Measurements from ENCODE around the gene ANXA9. TPM values are rescaled to one million over a fixed set of nuclear protein-coding genes. Genes with fewer than 3 reads are reported as not detected.

ANXA9 gene
- total and polyA plus RNA-seq, 2 donors (not counting 1 experiment from before 2014, with no cell fraction given), result 0.07 to 0.62 TPM

- ATAC-seq (ENCODE audit: low read depth) (no peak), DNase-seq (no peak)
- ChIA-PET POLR2A (no interaction called here), CTCF (interaction anchor here (0.7 to 1.8 kb wide), 2 partner anchors 10 to 12 kb away, joined by 3 to 9 read pairs; no protein-coding TSS in a partner anchor)
- no peak overlapping the region for H3K27ac ChIP-seq (ENCODE audit: low read length in 2 of 2)
- intact Hi-C loops (cut with micrococcal nuclease), result no loop called here
- Mint-ChIP-seq H3K4me3 (no peak overlapping the region), H3K4me1 (peaks cover 35% of the 10 kb centered on the region), H3K27ac (peak overlapping the region; percentile 20), H3K27me3 (no peaks in the 10 kb centered on the region), H3K9me3 (ENCODE audit: insufficient read depth) (no peaks in the 10 kb centered on the region)
- H3K4me1 ChIP-seq (ENCODE audit: control insufficient read depth in 2 of 2, insufficient read depth in 2 of 2, low read length in 2 of 2), result peaks cover 23 to 31% of the 10 kb centered on the region in 2 donors
- no peak overlapping the region for H3K9ac ChIP-seq (ENCODE audit: low read length)
- no peak overlapping the region for H3K4me3 ChIP-seq (ENCODE audit: control extremely low read depth in 1 of 5, extremely low read depth in 1 of 5, insufficient read depth in 1 of 5, low read depth in 2 of 5, low read length in 4 of 5)
- H2AFZ ChIP-seq (ENCODE audit: insufficient read depth, low read depth, low read length, poor library complexity, severe bottlenecking), result no peak overlapping the region
- TF ChIP-seq CTCF (IDR thresholded peaks at IDR 0.05) (no peak), EZH2 (IDR thresholded peaks at IDR 0.05; ENCODE audit: borderline replicate concordance, insufficient read depth, low read depth, low read length, poor library complexity, severe bottlenecking) (no peak)
- H3K27me3 ChIP-seq (replicated peaks in 1 of 4; ENCODE audit: control extremely low read depth in 1 of 4, control insufficient read depth in 3 of 4, insufficient read depth in 4 of 4, low read length in 3 of 4), result no peaks in the 10 kb centered on the region
- H3K4me2 ChIP-seq (replicated peaks; ENCODE audit: low read depth, low read length, poor library complexity, severe bottlenecking), result no peak overlapping the region
- H3K36me3 ChIP-seq (replicated peaks in 1 of 2; ENCODE audit: control extremely low read depth in 1 of 2, control insufficient read depth in 1 of 2, extremely low read depth in 1 of 2, insufficient read depth in 2 of 2, low read length in 1 of 2), result peaks cover 2 to 39% of the 10 kb centered on the region in 2 experiments
- peaks cover 54% of the 10 kb centered on the region for H3K79me2 ChIP-seq (ENCODE audit: control insufficient read depth, insufficient read depth, low read length)
- H3K9me3 ChIP-seq (ENCODE audit: control extremely low read depth in 1 of 3, control insufficient read depth in 2 of 3, insufficient read depth in 1 of 3, low read length in 2 of 3), result no peaks in the 10 kb centered on the region
- 59% methylated on average over 2 of the region's 3 CpGs for WGBS (ENCODE audit: insufficient coverage)
- H4K20me1 ChIP-seq (ENCODE audit: control insufficient read depth, insufficient read depth, low read length, poor library complexity, severe bottlenecking), result peaks cover 56% of the 10 kb centered on the region
These were observed 12.5 kb upstream of the ANXA9 start for GRCh38 chr1:150969626-150970025.

- no peaks in the 10 kb centered on the region for H3K27me3 ChIP-seq (replicated peaks in 1 of 4; ENCODE audit: control extremely low read depth in 1 of 4, control insufficient read depth in 3 of 4, insufficient read depth in 4 of 4, low read length in 3 of 4)
- ChIA-PET CTCF (interaction anchor here (0.6 to 1.8 kb wide), 2 partner anchors 9 to 16 kb away, joined by 8 to 9 read pairs; no protein-coding TSS in a partner anchor), POLR2A (no interaction called here)
- peaks cover 59% of the 10 kb centered on the region for H3K79me2 ChIP-seq (ENCODE audit: control insufficient read depth, insufficient read depth, low read length)
- H3K4me1 ChIP-seq (ENCODE audit: control insufficient read depth in 2 of 2, insufficient read depth in 2 of 2, low read length in 2 of 2), result peaks cover 26 to 37% of the 10 kb centered on the region in 2 donors
- H3K36me3 ChIP-seq (replicated peaks in 1 of 2; ENCODE audit: control extremely low read depth in 1 of 2, control insufficient read depth in 1 of 2, extremely low read depth in 1 of 2, insufficient read depth in 2 of 2, low read length in 1 of 2), result peaks cover 0 to 29% of the 10 kb centered on the region in 2 experiments
- Mint-ChIP-seq H3K27me3 (no peaks in the 10 kb centered on the region), H3K4me1 (peaks cover 36% of the 10 kb centered on the region), H3K4me3 (no peak overlapping the region), H3K9me3 (ENCODE audit: insufficient read depth) (no peaks in the 10 kb centered on the region), H3K27ac (peak overlapping the region; percentile 75)
- no peak overlapping the region for H3K4me3 ChIP-seq (ENCODE audit: control extremely low read depth in 1 of 5, extremely low read depth in 1 of 5, insufficient read depth in 1 of 5, low read depth in 2 of 5, low read length in 4 of 5)
- TF ChIP-seq EZH2 (IDR thresholded peaks at IDR 0.05; ENCODE audit: borderline replicate concordance, insufficient read depth, low read depth, low read length, poor library complexity, severe bottlenecking) (no peak), CTCF (IDR thresholded peaks at IDR 0.05) (no peak)
- H4K20me1 ChIP-seq (ENCODE audit: control insufficient read depth, insufficient read depth, low read length, poor library complexity, severe bottlenecking), result peaks cover 56% of the 10 kb centered on the region
- intact Hi-C loops (cut with micrococcal nuclease), result no loop called here
- ATAC-seq (ENCODE audit: low read depth), result no peak
- H3K9ac ChIP-seq (ENCODE audit: low read length), result no peak overlapping the region
- peak overlapping the region in 1 of 2 donors; percentile 52 for H3K27ac ChIP-seq (ENCODE audit: low read length in 2 of 2)
- H3K9me3 ChIP-seq (ENCODE audit: control extremely low read depth in 1 of 3, control insufficient read depth in 2 of 3, insufficient read depth in 1 of 3, low read length in 2 of 3), result no peaks in the 10 kb centered on the region
- H2AFZ ChIP-seq (ENCODE audit: insufficient read depth, low read depth, low read length, poor library complexity, severe bottlenecking), result no peak overlapping the region
- no peak for DNase-seq
- H3K4me2 ChIP-seq (replicated peaks; ENCODE audit: low read depth, low read length, poor library complexity, severe bottlenecking), result no peak overlapping the region
- 94% methylated on average over 9 of the region's 11 CpGs for WGBS (ENCODE audit: insufficient coverage)
These were observed 11.1 kb upstream of the ANXA9 start for GRCh38 chr1:150970808-150971582.

Measured in B cell (primary cell).